Fibroblast of peridontal ligament (primary cell): ENCODE results near the gene UBTF.
"Not testable (repeated sequence)": the region's sequence is repeated elsewhere in the genome, so short reads cannot be mapped to it uniquely, and the experiment has no call there.

Experiments
- DNase-seq: peaks from one replicate; pipeline ENCODE4 v3.0.0-alpha.2; 2010; ENCODE audit errors: extremely low read depth

Gene UBTF

DNA sequence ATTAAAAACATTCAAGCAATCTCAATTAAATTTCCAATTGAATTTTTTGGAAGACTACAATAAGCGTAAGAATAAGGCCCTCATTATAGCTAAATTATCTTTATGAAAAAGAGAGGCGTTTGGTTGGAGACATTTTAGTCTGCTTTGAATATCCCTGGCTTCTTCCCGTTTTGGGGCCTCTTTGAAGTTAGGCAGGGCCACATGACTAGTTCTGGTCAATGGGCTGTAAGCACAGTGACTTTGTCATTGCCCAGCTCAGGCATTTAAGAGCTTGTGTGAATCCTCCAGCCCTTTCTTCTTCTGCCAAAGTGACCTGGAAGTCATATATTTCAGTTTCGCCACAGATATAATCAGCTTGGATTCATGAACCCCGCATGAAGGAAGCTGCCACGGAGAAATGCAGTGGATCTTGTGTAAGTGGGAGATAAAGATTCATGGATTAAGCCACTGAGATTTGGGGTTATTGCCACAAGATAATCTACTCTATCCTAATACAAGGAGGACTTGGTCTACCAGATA is 21.7 kb upstream of the UBTF start:
- DNase-seq = no peak

DNA sequence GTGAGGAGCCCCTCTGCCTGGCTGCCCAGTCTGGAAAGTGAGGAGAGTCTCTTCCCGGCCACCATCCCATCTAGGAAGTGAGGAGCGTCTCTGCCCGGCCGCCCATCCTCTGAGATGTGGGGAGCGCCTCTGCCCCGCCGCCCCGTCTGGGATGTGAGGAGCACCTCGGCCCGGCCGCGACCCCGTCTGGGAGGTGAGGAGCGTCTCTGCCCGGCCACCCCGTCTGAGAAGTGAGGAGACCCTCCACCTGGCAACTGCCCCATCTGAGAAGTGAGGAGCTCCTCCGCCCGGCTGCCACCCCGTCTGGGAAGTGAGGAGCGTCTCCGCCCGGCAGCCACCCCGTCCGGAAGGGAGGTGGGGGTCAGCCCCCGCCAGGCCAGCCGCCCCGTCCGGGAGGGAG is 18.4 kb upstream of the UBTF start:
- DNase-seq = not testable (repeated sequence)

DNA sequence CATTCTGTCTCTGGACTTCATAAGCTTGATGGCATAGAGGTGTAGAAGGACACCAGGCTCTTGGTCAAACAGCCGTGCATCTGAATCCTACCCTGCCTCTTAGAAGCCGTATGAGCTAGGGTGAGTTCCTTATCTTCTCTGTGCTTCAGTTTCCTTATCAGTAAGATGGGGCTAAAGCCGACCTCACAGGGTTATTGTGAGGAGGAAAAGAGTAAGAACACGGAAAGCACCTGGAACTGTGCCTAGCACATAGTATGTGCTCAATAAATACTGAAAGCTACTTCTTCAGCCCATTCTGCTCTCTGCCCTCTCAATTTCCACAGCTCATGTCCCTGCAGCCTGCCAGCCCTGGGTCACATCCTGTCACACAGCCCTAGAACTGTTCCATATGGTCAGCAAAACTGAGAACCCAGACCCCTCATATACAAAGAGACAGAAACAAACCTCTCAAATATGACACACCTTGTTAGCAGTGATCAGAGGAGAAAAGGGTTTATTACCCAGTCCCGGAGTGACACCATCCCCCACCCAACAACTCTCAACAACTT is 17.0 kb upstream of the UBTF start:
- DNase-seq = no peak

DNA sequence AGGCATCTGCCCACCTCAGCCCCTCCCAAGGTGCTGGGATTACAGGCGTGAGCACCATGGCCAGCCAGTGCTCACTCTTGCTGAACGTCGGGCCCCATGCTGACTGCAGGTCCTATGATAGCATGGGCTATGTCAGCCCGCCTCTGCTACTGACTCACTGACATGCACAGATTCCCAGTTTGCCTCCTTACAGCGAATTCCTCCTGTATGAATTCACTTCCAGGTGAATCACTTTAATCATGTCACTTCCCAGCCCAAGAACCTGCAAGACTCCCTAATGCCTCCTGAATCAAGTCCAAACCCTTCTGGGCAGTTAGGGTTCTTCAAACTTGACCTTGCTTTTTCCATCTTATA is 16.1 kb upstream of the UBTF start:
- no peak for DNase-seq

DNA sequence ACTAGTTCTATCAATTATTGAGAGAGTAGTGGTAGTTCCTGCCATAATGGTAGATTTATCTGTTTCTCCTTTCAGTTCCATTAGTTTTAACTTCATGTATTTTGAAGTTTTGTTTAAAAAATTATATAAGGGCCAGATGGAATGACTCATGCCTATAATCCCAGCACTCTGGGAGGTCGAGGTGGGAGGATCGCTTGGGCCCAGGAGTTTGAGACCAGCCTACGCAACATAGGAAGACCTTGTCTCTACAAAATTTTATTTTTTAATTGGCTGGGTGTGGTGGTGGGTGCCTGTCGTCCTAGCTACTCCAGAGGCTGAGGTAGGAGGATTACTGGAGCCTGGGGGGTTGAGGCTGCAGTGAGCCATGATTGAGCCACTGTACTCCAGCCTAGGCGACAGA is 14.1 kb upstream of the UBTF start:
- no peak for DNase-seq

DNA sequence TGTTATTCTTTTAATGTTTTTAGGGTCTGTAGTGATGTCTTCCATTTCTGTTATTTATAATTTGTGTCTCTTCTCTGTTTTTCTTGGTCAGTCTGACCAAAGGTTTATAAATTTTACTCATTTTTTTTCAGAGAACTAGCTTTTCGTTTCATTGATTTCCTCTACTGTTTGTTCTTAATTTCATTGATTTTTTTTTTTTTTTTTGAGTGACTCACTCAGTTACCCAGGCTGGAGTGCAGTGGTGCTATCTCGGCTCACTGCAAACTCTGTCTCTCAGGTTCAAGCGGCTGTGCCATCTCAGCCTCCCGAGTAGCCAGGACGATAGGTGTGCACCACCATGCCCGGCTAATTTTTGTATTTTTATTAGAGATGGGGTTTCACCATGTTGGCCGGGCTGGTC is 12.6 kb upstream of the UBTF start:
- DNase-seq = no peak

DNA sequence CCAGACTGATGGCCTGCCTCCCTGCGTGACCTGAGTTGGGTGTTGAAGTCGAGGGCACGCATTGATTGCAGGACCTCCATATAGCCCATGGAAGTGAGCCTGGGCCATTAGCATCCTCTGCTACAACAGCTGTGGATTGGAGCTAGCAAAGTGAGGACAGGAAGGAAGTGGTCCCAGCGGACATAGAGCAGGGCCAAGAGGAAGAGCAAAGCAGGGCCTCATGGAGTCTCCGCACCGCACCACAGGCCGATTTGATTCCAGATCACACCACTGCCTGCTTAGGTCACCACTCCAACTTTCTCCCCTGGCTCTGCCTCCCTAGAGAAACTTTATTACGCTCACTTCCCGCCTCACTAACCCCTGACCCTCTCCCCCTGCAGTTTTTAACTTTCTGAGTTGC is 10.7 kb upstream of the UBTF start:
- no peak for DNase-seq

DNA sequence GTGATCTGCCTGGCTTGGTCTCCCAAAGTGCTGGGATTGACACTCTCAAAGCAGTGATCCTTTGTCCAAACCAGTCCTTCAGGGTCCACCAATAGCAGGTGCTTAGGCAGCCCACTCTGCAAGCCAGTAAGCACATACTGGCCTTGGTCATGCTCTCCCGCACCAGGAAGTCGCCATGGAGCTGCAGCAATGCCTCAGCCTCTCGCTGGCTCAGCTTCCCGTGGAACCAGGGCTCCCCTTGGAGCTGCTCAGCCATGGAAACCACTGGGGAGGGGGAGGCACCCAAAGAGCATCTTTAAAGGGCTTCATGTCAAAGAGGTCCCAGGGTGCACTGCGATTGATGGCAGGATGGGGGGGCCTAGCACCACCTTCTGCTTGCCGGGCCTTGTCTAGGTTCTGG is 9.6 kb upstream of the UBTF start:
- DNase-seq = no peak

DNA sequence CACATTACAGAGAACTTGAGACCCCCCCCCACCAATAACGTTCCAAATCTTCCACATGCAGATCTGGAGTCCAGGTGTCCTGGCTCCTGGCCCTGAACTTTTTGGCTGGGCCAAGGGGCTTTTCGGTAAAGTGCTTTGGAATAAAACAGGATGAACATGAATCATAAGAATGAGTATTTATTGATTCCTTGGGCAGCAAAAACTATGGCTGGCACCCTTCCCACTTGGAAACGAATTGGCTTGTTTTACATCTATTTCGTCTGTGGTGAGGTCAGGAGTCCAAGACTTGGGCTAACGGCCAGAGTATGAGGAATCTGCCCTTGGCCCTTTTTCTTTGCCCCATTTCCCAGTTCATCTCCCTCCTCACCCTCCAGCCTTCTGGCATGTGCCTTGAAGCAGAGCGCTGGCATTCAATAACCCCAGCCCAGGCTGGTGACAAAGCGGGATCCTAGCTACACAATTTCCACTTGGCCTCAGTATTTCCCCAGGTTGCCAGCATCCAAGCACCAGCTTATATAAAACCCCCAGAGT is 4.1 kb upstream of the UBTF start:
- DNase-seq = peak; percentile 98

DNA sequence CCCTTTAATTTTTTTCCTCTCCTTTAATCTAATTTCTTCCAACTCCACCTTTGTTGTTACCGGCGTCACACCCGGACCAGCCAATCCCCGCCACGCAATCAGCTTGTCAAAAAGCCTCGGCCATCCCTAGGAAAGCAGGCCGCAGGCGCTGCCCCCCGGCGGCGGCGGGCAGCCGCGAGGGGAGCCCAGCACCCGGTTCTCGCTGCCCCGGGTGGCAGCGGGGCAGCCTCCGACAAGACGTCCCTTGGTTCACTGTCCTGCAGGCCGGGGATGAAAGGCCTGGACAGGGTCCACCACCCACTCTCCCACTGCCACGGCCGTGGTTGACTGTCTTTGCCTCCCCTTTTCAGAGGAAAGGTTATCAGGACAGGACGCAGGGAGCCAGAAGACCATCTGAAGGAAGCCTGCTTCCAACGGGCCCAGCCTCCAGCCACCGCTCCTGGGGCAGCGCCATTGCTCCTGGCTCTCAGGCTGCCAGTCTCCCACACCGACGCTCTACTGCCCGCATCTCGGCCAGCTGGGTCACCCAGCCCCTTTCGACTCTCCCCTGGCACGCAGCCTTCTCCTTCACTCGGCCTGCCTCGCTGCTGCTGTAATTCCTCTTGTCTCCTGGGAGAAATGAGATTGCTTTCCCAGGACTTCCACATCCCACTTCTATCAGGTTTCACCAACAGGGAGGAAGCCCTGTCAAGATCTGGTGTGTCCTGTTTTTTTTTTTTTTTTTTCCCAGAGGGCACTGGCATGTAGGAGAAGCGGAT is 2.8 kb upstream of the UBTF start:
- peak; percentile 90 for DNase-seq

DNA sequence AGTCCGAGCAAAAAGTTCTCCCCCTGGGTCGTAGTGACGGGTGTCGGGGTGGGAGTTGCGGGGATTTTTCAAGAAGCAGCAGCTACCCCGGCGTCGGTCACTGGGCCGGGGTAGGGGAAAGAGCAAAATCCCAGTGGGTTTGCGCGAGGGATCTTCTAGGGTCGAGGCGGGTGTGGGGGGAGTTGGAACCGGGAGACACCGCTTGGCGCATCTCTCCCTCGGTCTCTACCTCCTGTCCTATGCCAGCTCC is 2.3 kb upstream of the UBTF start:
- no peak for DNase-seq

DNA sequence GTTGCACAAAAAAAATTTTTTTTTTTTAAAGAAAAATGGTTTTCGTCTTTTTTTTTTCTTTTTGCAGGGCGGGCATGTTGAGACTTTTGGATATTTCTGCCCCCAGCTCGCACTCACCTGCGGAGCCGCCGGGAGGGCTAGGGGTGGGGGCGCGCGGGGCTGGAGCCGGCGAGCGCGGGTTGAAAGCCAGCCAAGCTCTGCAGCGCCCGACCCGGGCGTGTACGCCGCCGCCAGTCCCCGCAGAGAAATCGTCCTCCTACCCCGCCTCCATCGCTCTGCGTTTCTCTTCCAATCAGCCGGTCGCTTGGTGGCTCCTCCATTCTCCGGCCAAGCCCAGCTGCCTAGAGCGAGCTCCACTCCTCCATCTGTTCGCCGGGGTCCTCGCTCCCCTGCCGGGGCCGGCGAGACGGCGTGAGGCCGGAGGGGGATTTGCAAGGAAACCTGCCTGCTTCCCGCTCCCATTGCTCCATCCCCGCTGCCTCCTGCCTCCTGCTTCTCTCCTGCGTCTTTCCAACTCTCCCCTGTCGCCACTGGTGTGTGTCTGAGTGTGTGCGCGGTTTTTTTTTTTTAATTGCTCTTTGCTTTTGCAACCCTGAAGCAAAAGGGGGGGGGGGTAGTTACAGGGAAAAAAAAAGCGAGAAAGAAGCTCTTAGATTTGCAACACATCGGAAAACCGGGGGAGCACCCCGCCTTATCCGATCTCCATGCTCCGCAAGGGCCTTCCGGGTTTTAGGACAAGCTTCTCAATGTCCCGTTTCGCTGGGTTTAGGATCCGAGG is 1.8 kb upstream of the UBTF start:
- DNase-seq = peak; percentile 75

DNA sequence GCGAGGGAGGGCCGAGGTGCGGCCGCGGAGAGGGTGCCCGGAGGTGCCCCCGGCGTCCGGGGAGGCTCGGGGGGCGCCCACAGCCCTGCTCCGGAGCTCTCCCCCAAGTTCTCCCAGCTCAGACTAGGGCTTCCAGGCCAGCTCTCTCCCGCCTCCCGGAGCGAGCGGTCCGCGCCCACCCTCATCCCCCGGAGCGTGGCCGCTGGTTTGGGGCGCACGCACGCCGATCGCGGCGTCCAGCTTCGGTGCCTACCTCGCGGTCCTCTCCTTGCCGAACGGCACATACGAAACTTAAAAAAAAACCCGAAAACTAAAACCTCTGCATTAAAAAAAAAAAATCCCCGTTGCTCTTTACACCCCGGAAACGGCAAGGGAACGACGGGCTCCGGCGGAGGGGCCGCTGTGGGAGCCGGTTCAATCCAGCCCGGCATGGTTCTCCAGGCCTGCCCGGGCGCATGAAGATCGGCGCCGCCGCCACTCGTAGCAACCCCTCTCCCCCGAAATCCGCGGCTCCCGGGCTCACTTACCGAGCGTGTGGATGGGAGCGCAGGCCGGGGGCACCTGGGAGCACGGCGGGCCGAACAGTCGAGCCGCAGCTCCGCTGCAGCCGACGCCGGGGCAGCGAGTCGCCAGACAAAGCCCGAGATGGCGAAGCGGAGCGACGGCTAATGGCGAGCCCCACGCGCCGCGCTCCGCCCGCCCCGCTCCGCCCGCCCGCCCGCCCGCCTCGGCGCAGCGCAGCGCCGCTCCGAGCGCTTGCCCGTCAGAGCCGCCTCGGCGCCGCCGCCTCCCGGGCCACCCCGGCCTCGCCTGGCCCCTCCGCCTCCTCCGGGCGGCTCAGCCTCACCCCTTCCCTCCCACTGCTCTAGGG is 973 bp upstream of the UBTF start:
- DNase-seq = peak; percentile 45

DNA sequence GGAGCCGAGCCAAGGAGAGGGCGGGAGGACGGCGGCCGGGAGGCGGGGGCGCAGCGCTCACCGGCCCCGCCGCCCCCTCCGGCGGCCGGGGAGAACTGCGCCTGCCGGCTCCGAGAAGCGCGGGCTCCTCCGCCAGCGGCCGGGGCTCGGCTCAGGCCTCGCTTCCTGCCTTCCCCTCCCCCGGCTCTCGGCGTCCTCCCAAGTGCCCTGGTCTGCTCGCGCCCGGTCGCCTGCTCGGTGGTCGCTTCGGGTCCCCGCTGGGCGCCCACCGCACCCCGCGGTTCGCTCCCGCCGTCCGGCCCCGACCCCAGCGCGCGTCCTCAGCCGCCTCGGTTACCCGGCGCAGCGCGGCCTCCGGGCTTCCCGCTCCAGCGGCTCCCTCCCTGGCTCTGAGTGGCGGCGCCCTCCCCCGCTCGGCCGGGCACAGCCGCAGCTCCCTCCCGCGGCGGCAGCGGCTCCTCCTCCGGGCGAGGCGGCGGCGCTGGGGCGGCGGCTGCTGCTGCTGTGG is 313 bp downstream of the UBTF start:
- peak; percentile 53 for DNase-seq

DNA sequence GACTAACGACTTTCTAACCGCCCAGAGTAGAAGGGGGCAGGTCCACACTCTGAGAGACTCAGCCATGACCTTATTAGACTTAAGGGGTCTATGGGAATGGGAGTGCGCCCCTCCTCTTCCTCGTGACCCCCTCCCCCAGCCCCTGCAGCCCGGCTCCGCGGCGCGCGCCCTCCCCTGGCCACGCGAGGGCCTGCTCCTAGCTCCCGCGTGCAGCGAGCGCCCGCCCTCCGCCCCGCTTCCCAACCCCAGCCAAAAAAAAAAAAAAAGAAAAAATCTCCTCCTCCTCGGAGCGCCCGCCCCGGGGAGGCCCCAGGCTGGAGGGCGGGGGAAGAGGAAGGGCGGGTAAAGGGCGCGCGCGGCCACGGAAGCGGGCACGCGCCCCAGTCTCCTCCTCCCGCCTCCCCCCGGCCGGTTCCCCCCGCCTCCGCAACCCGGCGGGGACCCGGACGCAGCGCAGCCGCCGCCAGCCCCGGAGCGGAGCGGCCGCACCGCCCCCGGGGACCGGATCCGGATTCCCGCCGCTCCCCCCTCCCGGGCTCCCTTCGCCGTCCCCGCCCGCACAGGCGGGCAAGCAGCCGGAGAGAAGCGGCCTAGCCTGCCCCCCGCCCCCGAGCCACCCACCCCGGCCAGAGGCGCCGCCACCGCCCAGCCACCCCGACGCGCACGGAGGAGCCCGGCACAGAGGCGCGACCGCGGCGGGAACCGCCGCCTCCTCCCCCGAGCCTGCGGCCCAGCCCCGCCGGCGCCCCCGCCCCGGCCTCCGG is 949 bp downstream of the UBTF start:
- peak; percentile 85 for DNase-seq

DNA sequence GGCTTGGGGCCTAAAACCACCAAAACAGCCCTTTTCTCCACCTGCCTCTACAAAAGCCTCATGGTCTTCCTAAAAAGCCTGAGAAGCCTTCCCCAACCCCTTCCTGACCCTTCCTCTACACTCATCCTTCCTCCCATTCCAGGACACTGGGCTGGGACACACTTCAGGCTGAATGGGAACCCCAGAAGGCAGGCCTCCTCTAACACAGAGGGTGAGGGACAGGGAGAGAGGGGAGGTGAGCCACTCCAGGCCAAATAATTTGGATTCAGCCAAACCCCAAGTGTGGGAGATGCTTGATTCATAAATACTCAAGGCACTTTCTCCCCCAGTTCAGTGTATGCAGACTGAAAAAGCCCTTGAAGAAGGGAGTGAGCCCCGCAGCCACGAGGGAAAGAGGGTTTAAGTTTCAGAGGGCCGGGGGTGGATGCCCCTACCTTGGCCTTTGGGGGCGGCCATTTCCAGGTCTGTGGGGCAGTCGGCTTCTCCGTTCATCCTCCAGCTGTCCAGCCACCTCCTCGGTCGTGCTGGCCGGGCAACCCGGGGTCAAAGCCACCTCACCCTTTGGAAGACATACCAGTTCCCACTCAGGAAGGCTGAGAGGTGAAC is 1.6 kb downstream of the UBTF start:
- DNase-seq = no peak

DNA sequence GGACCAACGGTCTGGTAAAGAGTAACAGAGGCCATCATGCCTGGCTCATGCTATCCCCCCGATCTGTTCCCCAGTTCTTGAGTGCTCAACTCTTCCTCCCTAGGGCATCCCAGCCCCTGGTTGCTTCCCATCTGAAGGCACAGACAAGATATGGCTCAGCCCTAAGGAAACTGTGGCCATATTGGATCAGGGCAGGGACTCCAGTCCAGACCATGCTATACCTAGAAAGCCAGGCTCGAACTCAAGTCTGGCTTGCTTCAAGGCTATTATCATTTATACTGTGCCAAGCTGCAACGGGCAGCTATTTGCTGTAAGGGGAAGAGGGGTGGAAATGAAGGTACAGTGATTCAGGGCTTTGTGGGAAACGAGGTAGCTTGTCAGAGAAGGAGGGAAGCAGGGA is 2.8 kb downstream of the UBTF start:
- no peak for DNase-seq

DNA sequence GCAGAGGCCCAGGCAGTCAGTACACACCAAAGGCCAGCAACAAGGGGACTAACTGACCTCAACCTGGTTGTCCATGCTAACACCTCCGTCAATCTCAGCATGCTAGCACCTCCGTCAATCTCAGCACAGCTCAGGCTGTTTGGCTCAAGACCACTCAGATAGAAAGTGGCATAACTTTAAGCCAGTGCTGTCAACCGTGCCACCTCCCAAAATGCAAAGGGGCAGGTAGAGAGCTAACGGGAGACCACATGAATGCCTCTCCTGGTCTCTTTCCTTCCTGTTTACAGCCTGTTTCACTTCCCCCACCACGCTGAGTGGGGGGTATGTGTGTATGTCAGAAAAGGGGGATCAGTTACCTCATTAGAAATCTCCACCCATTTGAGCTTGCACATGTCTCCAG is 3.3 kb downstream of the UBTF start:
- DNase-seq = no peak

DNA sequence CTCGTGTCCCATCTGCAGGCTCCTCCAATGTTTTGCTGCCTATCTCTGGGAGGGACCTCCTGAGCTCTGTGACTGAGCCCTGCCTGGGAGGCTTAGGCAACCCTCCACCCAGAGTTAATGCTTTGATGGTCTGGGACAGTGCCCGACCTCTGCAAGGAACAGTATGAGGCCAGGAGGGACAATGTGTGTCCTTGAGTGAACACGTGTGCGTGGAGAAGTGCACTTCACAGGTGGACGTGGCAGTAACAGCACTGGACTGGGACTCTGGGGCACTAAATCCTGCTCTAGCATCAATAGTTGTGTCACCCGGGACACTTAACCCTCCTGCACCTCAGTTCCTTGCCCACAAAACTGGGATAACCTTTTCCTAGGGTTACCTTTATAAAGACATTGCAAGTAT is 4.6 kb downstream of the UBTF start:
- no peak for DNase-seq

DNA sequence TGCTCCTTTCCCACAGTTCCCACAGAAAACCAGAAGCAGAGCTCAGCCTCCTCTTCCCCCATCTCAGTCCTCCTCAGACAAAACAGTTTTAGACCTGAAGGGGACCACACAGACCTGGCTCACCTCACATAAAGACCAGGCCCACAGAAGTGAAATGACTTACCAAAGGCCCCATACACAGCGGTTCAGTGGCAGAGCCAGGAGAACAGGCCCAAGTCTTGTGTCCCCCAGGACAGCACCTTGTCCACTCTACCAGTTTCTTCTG is 5.3 kb downstream of the UBTF start:
- DNase-seq = no peak
